Mesenteric fat pad (tissue), 1 donor: ENCODE data around the gene SLC25A24. TPM values are rescaled to one million over a fixed set of nuclear protein-coding genes. Genes with fewer than 3 reads are reported as not detected.
"Not testable (repeated sequence)": the region's sequence is repeated elsewhere in the genome, so short reads cannot be mapped to it uniquely, and the experiment has no call there.

ENCODE experiments used
- DNase-seq: peaks from one replicate; pipeline ENCODE4 v3.0.0-alpha.2; 2020; ENCODE audit warnings: low spot score
- total RNA-seq: library from RNA; stranded (reverse); fragmentation: NEBNext Ultra II Directional; extraction: Animal tissue kit (Norgen Biotek cat#: 25700); gene quantifications from one replicate; pipeline ENCODE4 v1.2.1, GENCODE V29; 2021
- donor health status: DM: yes; HTN: yes; CAD: no.

SLC25A24 gene
- total RNA-seq, 1 donor from 2014 or later = 41.1 TPM

GRCh38 chr1:108199201-108199691, 897 bp downstream of the SLC25A24 start:
- DNase-seq = no peak

GRCh38 chr1:108194051-108194450, 6.1 kb downstream of the SLC25A24 start:
- no peak for DNase-seq

- no peak for DNase-seq
Observed at GRCh38 chr1:108193333-108193732, 6.8 kb downstream of the SLC25A24 start.

- DNase-seq = no peak
Observed at GRCh38 chr1:108192581-108192980, 7.6 kb downstream of the SLC25A24 start.

- no peak for DNase-seq
Observed at GRCh38 chr1:108190686-108191416, 9.3 kb downstream of the SLC25A24 start.

- DNase-seq = no peak
Observed at GRCh38 chr1:108190001-108190634, 10.0 kb downstream of the SLC25A24 start.

GRCh38 chr1:108188801-108189200, 11.3 kb downstream of the SLC25A24 start:
- DNase-seq = no peak

- DNase-seq = no peak
Observed at GRCh38 chr1:108182959-108183700, 17.0 kb downstream of the SLC25A24 start.

GRCh38 chr1:108179018-108179417, 21.1 kb downstream of the SLC25A24 start:
- no peak for DNase-seq

- DNase-seq = not testable (repeated sequence)
Observed at GRCh38 chr1:108162409-108162808, 37.7 kb downstream of the SLC25A24 start.

GRCh38 chr1:108159951-108160350, 40.2 kb downstream of the SLC25A24 start:
- DNase-seq = not testable (repeated sequence)

GRCh38 chr1:108158893-108159453, 41.2 kb downstream of the SLC25A24 start:
- no peak for DNase-seq

GRCh38 chr1:108154314-108154713, 45.8 kb downstream of the SLC25A24 start:
- no peak for DNase-seq

GRCh38 chr1:108152782-108153222, 47.3 kb downstream of the SLC25A24 start:
- DNase-seq = no peak

GRCh38 chr1:108151548-108151947, 48.6 kb downstream of the SLC25A24 start:
- no peak for DNase-seq

- no peak for DNase-seq
Observed at GRCh38 chr1:108149796-108150467, 50.2 kb downstream of the SLC25A24 start.

- DNase-seq = not testable (repeated sequence)
Observed at GRCh38 chr1:108144569-108144968, 55.6 kb downstream of the SLC25A24 start.

- no peak for DNase-seq
Observed at GRCh38 chr1:108142773-108143394, 57.3 kb downstream of the SLC25A24 start.

GRCh38 chr1:108142258-108142657, 57.9 kb downstream of the SLC25A24 start:
- no peak for DNase-seq

GRCh38 chr1:108141621-108142020, 58.5 kb downstream of the SLC25A24 start:
- DNase-seq = no peak
